SIG-M5 treated with dmso at 0.1 percent for 504 hours (cell line): ENCODE data around the gene LUZP4.
A peak's percentile ranks its signal among the peaks of the same experiment; 100 is the strongest.
"Not testable (repeated sequence)": the region's sequence is repeated elsewhere in the genome, so short reads cannot be mapped to it uniquely, and the experiment has no call there.

Experiments
- DNase-seq: peaks from one replicate; lab custom pipeline; 2025; ENCODE audit not compliant: unreplicated experiment; lab: John Stamatoyannopoulos, UW

Gene LUZP4

DNA sequence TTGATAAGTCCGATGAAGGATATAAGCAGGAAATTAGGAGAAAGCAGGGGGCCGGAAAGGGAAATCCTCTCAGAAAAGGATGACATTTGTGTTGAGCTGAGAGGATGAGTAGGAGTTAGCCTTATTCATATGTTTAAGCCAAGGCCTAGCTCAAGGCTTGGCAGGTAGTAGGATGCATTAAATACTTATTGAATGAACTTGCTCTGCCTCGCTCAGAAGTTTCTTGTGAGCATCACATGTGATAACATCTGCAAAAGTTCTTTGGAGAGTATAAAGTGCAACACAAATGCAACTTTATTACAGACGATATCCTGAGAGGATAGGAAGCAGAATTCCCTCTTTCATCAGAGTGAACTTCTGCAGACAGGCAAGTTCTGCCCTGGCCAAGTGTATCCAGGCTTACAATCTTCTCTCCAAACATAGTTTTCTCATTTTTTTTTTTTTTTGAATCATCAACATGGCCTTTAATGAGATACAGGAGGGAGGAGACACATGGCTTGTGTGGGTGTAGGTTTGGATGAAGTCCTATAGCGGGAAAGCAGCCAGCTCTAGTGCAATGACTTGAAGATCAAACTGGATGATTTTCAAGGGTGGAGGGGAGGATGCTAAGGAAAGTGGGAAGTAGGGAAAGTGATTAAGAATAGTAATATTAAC is 48.1 kb downstream of the LUZP4 start:
- DNase-seq = no peak

GRCh38 chrX:115339441-115340025 is 50.0 kb downstream of the LUZP4 start:
- DNase-seq = no peak

DNA sequence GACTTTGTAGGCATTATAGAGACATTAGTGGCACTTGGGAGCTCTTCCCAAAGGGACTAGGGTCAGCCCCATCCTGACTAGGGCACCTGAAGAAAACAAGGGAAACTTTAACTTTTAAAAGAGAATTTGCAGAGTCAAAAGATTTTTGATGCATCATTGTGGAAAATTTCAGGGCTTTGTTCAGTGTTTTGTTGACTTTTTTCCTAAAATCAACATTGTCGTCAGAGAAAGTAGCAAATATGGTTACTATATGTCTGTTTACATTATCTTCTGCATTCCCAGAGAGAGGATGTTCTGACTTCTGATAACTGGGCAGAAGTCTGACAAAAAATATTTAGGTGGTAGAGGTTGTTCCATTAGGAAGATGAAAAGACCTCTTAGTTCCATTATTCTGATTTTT is 51.9 kb downstream of the LUZP4 start:
- DNase-seq = no peak

GRCh38 chrX:115344885-115345614 is 55.5 kb downstream of the LUZP4 start:
- peak; percentile 5 for DNase-seq

DNA sequence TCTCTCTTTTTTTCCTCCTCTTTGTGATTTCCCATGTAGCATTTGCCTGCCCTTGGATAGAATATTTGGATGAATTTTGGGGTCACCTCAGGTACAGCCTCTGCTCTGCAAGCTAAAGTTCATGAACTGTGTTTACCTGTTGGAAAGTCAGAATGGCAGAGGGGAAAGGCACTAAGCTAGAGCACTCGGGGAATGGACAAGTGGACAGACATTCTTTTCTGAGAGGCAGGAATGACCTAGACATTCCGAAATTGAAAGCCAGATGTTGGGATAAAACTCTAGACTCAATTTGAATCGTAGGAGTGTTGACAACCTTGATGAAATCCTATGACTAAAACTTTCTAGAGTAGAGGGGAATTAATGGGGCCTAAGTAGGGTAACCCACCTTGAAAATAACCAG is 56.1 kb downstream of the LUZP4 start:
- DNase-seq = no peak

- DNase-seq = not testable (repeated sequence)
Measured at GRCh38 chrX:115346738-115347137, 57.2 kb downstream of the LUZP4 start.

DNA sequence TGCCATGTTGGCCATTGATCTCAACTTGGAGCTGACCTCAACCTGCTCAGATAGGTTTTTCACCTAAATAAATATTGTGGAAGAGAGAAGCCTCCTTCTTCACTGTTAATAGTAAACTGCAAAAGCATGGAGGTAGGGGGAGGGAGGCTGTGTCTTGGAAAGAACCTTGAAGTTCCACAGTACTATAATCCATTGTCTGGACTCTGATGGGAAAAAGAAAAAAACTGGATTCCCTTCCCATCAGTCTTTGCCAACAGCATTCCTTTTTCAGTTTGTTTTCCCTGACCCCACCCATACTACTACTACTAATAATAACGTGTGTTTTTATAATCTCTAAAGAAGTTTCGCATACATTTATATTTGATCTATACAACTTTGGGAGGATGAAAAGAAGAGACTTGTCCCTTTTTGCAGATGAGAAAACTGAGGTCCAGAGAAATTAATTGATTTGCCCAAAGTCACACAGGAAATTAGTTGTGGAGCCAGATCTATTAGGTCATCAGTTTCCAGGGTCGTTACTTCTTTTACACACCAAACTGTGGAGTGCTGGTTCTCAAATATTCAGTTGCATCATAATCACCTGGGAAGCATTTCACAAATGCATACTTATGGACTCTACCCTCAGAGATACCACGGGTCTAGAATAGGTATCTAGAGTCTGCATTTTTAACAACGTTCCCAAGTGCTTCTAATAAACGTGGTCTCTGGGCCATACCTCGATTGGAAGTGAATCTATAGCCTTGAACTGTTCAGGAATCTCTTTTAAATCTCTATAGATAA is 59.1 kb downstream of the LUZP4 start:
- DNase-seq = no peak

DNA sequence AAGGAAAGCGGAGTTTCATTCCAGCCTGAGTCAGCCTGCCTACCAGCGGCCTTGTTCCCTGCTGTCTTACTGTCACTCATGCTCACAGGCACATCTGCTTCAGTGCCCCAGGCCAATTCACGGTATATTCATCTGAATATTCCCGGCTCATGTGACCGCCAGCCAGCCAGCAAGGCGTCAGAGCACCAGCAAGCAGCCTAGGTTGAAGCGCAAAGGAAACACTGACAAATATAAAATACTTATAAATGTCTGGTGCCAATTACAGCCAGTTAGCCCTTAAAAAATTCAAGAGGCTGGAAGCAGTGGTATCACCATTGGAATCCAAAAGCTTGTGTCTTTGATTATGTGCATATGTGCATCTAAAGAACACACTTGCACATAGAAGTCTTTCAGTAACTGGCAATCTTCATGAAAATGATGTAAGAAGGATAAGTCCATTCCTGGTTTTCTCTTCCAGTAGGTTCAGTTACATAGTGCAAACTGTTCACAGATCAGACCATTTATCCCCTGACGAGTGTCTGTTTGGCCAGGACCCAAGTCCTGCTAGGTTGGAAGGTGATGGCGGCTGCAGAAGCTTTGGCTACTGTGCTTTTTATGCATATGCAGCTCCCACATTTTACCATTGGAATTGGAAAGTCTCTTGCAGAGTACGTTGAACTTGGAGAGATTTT is 61.3 kb downstream of the LUZP4 start:
- no peak for DNase-seq

- DNase-seq = no peak
Measured at GRCh38 chrX:115356369-115356768, 66.9 kb downstream of the LUZP4 start.
